Right lobe of liver (tissue), 4 donors: ENCODE data around the gene IFT43.

Source experiments
- CTCF ChIP-seq, 4 donors: fragments of 200-600 bp in 3 of 4; fragments of 450-650 bp in 1 of 4; IDR thresholded peaks; one replicate each; pipeline versions ENCODE4 v1.5.1 to v1.8.0; 2016 to 2022; ENCODE audit warnings: antibody characterized with exemption in 4 of 4, mild to moderate bottlenecking in 2 of 4
- POLR2A ChIP-seq: fragments of 450-650 bp; IDR thresholded peaks from one replicate; pipeline ENCODE4 v1.6.1; 2017; ENCODE audit warnings: antibody characterized with exemption, mild to moderate bottlenecking
- donor health status: DM: no; HTN: no; CAD: no.
- donor health status: DM: no; HTN: no; CAD: no.
- donor health status: DM: no; HTN: yes; CAD: no.

DNA sequence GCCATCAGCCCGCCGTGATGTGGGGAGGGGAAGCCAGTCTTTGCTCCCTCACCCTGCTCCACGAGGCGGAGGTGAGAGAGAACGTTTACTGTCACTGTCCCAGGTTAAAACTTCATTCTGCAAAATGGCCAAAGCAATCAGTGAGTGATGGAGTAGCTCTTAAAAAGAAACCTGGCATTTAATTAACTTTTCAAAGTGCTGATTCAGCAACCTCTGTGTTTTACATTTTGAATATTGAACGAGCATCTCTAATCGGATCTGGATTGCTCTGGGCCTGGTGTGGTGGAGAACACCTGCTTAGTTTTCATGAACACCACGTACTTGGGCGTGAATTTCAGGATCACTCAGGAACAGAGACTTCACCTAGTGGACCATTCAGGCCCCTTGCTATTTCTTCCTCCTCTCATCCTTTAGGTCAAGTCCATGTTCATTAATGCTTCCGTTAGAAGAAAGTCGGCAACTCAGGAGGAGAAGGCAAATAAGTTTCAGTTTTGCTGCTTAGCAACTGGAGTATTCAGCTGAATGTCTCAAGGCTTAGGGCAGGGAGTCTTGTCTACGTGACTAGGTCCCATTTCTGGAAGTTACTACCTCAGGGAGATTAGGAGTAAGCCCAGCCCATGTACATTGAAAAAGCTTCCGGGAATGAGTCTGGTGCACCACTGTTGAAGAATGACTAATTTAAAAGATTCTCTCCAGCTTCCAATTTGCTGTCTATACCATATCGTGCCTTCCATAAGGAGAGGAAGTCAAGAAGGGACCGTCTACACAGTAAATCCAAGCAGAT is 68.2 kb downstream of the IFT43 start:
- no peak for TF ChIP-seq CTCF (IDR thresholded peaks at IDR 0.05)
- TF ChIP-seq POLR2A, result no peak
